NCI-H187 treated with DMSO at 0.1 percent for 48 hours (cell line): ENCODE measurements around the gene SDSL.

Source experiments
- DNase-seq: peaks from one replicate; lab custom pipeline; 2025; lab: John Stamatoyannopoulos, UW

The SDSL gene

DNA sequence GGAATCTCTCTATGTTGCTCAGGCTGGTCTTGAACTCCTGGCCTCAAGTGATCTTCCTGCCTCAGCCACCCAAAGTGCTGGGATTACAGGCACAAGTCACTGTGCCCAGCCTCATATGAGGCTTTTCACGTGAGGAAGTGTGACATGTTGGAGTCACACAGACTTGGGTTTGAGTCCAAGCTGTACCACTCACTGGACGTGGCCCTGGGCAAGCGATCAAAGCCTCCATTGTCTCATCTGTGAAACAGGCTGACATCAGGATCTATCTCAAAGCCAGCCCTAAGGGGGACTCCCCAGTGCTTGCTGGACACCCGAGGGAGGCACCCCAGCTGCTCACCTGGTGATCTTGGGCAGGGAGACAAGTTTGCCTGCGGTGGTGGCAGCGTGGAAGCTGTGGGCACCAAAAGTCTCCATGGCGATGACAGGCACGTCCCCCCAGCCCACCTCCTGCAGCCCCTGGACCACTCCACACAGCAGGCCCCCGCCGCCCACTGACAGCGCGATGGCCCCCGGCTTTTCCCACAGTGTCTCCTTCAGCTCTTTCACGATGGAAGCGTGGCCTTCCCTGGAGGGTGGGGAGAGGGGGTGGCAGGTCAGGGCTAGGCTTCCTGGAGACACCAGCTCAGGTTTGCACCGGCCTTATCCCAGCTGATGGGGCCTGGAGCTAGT is 25.2 kb upstream of the SDSL start:
- DNase-seq, result no peak

DNA sequence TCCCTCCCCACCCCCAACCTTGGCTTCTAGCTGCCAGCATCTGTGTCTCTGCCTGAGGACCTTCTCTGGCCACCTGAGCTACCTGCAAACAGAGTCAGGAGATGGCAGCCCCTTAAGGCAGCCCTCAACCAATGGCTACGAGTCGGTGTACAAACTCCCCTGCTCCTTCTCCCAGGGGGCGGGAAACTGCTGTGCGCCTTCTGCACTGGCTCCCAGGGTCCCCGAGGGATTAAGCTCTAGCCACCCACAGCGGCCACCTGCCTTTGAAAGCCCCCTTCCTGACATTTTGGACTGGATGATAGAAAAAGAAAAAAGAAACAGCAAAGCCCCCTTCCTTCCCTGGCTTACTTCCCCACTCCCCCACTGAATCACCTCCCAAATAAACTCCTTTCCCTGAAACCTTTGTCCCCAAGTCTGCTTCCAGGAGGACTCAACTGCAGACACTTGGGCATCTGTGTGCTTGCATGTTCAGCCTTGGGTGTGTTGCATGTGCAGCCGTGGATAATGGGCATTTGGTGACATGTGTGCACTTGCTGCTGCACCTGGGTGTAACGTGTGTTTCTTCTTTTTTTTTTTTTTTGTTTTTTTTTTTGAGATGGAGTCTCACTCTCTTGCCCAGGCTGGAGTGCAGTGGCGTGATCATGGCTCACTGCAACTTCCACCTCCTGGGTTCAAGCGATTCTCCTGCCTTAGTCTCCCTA is 24.5 kb upstream of the SDSL start:
- DNase-seq, result no peak

DNA sequence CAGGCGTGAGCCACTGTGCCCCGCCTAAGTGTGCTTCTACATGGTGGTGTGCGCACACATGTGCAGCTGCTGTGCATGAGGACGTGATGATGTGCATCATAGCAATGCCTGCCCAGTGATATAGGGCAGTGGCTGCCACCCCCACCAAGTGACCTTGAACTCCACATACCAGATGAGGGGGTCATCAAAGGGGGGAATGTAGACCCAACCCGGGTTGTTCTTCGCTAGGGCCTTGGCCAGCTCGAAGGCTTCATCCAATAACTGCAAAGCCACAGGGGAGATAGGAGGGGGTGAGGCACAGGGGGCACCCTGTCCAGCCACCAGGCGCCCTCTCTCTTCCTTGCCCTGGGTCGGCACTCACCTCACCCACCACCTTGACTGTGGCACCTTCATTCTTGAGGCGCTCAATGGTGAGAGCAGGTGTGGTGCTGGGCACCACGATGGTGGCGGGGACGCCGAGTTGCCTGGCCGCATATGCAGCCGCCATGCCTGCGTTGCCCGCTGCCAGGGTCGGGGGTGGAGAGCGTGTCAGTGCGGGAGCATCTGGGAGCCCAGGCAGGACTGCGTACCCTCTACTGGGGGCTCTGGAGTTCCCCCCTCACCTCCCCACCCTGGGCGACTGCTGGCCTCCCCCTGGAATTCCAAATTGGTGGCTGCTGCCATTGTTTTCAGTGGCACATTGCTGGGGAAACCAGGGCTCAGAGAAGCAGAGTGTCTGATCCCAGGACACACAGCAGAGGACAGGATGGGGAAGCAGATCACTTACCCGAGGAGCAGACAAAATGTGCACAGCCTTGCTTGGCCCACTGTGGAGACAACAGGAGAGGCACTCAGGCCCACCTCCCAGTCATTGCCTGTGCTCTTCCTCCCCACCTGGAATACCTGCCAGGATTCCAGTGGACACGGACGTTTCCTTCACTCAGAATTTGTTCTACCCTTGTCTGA is 23.6 kb upstream of the SDSL start:
- no peak for DNase-seq

DNA sequence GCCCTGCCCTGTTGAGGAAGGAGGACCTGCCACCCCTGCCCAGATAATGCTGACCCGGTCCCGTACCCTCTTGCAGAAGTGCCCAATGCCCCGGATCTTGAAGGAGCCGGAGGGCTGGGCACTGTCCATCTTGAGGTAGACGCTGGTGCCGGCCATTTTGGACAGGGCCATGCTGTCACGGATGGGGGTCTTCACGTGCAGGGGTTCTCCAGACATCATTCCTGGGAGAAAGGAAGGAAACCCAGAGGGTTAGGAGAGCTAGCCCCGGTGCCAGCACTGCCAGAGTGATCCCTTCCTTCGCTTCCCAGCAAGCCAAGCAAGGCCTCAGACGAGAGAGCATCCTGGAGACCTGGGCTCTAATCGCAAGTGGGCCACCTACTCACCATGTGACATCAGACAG is 22.7 kb upstream of the SDSL start:
- DNase-seq, result no peak

DNA sequence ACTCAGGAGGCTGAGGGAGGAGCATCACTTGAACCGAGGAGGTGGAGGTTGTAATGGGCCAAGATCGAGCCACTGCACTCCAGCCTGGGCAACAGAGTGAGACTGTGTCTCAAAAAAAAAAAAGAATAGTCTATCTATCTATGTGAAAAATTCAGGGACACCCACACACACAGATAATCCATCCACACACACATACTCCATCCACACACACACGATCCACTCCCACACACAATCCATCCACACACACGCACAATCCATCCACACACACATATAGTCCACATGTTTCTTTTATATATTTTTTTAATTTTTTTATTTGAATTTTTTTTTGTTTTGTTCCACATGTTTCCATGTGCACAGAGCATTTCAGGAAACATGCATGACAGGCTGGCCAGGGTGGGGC is 21.8 kb upstream of the SDSL start:
- DNase-seq, result no peak

DNA sequence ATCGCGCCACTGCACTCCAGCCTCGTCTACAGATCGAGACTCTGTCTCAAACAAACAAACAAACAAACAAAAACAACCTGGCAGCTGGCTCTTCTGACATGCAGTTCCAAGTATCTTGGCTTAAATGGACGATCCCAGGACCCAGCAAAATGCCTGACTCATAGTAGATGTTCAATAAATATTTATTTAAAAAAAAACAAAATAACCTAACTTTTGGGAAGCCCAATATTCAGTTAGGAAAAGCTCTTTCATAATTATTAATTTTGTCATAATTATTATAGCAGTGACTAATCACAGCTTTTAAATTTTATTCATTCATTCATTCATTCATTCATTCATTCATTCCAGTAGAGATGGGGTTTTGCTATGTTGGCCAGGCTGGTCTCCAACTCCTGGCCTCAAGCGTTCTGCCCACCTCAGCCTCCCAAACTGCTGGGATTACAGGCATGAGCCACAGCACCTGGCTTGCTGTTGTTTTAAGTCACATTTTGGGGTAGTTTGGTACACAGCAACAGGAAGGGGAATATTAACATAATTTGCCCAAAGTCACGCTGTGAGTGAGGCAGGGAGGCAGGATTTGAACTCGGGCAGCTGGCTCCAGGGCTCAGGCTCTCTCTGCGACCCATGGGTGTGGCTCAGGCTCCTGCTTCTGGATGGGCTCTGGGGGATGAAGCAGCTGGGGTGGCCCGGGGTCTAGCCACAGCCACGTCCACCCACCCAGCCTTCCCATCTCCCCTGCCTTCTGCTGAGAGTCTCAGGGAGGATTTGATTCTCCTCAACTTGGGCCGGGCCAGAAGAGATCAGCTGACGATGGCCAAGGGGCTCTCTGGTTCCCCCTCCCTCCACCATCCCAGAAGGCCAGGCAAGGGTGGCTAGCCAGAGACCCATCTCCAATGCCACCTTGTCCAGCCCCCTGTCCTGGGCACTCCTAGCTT is 20.8 kb upstream of the SDSL start:
- DNase-seq, result no peak

DNA sequence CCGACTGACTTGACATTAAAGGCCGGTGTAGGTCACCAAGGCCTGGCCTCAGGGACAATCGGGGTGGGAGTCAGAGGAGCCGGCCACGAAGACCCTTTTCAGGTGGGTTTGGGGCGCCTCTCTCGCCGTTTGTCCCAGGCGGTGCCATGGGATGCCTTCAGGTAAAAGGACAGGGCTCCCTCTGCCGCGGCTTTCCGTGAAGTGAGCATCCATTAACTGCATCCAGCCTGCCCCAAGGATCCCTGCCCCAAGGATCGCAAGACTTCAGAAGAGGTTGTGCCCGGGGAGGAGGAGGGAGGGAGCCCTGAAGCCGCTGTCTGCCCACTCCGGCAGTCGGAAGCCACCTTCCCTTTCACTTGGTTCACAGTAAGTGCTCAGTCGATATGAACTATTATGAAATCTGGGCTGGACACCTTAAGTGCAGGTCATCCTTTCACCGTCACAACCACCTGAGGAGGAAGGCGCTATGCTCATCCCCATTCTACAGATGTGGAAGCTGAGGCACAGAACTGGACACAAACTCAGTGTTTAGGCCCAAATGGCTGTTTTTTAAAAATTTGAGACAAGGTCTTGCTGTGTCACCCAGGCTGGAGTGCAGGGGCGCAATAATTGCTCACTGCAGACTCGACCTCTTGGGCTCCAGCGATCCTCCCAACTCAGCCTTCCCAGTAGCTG is 19.5 kb upstream of the SDSL start:
- DNase-seq, result no peak

DNA sequence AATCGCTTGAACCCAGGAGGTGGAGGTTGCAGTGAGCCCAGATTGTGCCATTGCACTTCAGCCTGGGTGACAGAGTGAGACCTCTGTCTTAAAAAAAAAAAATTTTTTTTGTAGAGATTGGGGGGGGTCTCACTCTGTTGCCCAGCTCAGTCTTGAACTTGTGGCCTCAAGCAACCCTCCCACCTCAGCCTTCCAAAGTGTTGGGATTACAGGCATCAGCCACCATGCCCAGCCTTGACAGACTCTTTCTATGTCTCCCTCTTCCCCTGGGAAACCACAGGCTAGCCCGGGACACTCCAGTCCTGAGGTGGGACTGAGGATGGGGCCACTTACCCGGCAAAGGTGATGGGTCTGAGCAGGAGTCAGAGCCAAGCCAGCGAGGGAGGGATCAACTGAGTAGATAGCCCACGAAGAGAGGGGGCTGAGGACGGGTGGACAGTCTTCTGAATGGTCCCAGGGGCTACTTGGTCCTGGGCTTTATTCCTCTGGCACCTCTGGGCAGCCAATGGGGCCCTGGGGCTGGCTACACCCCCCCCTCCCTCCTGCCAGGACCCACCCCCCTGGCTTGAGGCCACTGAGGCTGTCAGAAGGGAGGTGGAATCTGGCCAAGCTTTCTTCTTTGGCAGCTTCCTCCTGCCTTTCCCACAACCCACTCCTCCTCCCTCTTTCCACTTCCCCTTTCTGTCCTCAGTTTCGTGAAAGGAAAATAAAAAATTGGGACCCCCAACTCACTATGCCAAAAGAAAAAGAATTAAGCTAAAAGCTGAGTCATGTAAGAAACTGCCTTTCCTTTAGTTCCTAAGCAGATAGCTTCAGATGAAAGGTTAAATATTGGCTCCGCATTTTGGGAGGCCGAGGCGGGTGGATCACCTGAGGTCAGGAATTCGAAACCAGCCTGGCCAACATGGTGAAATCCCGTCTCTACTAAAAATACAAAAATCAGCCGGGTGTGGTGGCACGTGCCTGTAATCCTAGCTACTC is 18.5 kb upstream of the SDSL start, which contains the start of gene SDS:
Gene SDS (minus strand): TSS at position 453 of the 981 bp plus-strand sequence. CDS start 4,179 bp downstream, outside the sequence.
- DNase-seq, result no peak

DNA sequence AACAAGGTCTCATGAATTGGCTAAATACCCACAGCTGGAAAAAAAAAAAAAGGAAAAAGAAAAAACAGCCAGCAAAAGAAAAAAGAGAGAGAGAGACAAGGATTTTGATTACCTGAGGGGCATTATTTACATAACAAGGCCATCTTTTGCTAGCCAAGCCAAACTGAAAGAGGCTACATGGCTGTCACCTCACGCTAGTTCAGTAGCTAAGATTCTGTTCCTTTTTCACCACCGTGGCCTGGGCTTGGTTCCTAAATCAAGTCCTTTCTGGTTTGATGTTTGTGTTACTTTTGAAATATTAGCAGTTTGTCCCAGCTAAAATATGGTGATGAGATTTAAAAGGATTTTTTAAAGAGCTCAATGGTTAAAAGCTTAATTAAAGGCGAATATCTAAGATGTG is 16.5 kb upstream of the SDSL start:
- DNase-seq, result no peak

DNA sequence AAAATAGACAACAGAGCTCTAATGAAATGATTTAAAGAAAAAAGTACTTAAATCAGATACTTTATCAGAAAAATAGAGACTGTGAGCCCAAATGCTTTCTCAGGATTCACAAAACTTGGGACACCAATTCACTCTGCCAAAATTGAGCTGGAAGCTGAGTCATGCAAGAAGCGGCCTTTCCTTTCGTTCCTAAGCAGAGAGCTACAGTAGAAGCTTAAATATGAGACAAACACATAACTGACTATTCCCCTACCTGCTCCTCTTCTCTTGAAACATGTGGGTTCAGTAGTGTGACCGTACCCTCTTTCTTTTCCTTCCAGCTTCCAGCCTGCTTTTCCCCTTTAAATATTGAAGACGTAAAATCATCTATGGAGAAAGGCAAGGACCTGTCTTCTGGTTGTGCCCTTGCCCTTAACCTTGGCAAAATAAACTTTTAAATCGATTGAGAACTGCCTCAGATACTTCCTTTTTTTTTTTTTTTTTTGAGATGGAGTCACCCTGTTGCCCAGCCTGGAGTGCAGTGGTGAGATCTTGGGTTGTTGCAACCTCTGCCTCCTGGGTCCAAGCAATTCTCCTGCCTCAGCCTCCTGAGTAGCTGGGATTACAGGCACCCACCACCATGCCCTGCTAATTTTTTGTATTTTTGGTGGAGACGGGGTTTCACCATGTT is 14.1 kb upstream of the SDSL start:
- no peak for DNase-seq

DNA sequence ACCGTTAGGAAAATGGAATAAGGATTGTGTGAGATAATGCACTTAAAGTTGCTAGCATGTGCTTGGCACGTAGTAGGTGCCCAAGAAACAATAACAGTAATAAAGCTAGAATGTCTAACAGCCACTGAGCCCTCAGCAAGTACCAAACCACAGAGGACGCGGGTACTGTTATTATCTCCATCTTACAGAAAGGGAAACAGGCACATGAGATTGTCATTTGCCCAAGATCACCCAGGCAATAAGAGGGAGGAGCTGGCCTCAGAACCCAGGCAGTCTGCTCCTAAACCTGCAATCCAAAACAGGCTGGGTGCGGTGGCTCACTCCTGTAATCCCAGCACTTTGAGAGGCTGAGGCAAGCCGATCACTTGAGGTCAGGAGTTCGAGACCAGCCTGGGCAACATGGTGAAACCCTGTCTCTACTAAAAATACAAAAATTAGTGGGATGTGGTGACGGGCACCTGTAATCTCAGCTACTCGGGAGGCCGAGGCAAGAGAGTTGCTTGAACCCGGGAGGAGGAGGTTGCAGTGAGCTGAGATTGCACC is 13.4 kb upstream of the SDSL start:
- no peak for DNase-seq

DNA sequence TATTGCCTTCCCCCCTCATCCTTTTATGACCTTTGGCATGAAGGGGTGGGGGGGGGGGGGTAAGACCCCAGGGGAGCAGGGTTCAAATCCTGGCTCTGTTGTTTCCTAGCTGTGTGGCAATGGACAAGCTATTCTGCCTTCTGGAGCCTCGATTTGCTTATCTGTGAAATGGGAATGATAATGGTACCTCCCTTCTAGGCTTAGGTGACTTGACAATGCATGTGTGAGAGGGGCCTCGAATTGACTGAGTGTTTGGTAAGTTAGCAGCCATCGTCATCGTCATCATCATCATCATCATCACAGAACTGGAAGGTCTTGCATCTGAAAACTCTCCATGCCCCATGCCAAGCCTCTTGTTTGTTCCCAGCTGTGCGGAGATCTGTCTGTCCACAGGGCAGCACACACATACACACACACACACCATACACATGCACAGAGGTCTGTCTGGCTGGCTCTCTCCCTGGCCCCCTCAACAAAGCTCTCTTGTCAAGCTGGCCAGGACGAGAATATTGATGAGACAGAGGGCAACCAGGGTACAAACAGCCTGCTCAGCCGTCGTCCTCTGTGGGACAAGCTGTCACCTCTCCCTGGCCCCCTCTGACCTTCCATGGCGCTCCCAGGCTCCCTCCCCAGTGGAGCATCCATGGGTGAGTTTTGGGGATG is 12.6 kb upstream of the SDSL start:
- no peak for DNase-seq

DNA sequence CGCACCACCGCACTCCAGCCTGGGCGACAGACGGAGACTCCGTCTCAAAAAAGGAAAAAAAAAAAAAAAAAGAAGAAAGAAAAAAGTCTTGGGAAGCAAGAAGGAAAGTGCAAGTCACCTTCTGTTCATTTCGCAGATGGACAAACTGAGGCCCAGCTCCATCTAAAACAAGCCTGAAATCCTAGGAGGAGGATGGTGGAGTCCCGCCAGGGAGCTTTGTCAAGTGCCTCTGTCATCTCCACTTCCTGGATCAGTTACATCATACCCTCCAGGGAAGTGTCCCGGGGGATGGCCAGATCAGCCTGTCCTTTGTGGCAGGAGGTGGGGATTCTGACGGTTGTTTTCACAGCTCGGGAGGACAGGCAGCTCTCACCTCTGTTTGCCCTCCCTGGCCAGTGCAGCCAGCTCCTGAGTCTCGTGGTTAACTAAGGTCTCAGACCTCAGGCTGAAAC is 8.7 kb upstream of the SDSL start:
- DNase-seq, result no peak

DNA sequence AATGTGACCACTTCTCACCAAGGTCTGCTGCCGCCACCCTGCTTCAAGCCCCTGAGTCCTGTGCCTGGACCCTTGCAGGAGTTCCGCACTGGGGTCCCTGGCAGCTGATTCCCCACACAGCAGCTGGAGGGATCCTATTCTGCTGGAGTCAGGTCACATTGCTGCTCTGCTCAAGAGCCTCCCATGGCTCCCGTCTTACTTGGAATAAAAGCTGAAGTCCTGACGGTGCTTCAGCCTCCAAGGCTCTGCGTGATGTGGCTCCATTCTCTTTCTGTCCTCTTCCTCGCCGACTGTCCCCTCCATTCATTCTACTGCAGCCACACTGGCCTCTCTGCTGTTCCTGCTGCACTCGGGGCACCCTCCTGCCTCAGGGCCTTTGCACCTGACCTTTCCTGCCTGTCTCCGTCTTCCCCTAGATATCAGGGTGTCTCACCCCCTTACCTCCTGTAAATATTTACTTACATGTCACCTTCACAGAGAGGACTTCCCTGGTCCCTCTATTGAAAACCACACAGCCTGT is 7.6 kb upstream of the SDSL start:
- no peak for DNase-seq

DNA sequence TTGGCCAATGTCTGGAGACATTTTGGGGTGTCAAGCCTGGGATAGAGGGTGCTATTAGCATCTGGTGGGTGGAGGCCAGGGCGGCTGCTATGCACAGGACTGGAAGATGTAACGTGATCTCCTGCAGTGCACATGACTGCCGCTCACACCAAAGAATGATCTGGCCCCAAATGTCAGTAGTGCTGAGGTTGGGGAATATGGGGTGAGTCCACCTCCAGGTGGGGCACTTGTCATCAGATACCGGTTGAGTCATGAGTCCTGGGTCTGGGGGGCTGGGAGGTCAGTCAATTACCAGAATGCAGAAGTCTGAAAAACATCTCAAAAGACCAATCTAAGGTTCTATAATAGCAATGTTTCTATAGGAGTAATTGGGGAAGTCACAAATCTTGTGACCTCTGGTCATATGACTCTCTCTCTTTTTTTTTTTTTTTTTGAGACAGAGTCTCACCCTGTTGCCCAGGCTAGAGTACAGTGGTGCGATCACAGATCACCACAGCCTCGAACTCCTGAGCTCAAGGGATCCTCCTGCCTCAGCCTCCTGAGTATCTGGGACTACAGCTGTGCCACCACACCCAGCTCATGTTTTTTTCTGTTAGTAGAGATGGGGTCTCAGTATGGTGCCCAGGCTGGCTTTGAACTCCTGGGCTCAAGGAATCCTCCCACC is 6.0 kb upstream of the SDSL start:
- DNase-seq, result no peak

DNA sequence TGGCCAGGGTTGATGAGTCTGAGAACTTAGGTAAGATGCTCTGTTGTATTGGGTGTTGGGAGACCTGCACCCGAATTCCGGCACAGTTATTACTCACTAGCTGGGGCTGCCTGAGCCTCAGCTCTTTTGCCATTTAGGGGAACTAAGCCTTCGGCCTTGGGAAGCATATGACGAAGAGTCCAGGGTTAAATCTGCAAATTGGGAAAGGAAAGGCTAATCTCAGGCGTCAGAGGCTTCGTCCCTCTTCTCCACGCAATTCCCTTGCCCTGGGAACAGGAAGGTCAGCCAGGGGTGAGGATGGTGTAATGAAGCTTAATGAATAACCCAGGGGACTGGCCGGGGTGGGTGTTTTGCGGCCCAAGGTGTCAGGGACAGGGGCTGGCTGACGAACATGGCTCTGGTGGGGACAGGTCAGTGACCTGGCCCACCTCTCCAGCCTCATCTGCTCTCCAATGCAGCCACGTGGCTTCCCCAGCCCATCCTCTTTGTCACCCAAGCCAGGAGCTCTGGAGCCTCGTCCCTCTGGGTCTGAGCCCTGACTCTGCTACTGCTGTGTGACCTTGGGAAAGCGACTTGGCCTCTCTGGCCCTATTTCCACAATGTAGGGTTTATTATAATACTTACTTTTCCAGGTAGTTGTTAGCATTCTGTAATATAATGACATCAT is 3.8 kb upstream of the SDSL start:
- no peak for DNase-seq
